ENCODE measurements around the gene MORN4. TPM values are rescaled to one million over a fixed set of nuclear protein-coding genes. Genes with fewer than 3 reads are reported as not detected.

MORN4 gene
- total and polyA plus RNA-seq, 2 of the 13 experiments (the other 11 are each of a cell fraction or from before 2014, with no cell fraction given) = 3.4 to 9.1 TPM

DNA sequence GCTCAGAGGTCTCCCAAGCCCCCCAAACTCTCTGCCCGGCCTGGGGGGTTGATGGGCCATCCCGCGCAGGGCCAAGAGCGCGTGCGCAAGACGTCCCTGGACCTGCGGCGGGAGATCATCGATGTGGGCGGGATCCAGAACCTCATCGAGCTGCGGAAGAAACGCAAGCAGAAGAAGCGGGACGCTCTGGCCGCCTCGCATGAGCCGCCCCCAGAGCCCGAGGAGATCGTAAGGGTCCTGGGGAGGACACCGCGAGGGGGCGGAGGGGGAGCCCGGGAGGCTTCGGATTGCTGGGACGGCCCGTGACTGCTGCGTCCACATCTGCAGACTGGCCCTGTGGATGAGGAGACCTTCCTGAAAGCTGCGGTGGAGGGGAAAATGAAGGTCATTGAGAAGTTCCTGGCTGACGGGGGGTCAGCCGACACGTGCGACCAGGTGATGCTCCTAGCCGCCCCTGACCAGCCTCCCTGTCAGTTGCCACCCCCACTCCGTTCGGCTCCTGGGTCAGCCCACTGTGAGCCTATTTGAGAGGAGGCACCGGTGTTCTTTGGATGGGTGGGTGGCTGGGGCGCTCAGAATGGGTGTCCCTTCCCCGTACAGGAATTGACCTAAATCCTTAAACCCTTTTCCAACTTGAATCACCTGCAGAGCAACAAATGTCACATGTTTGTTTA lies 55.0 kb downstream of the MORN4 start (continued):
- TF ChIP-seq, protein P1, sequence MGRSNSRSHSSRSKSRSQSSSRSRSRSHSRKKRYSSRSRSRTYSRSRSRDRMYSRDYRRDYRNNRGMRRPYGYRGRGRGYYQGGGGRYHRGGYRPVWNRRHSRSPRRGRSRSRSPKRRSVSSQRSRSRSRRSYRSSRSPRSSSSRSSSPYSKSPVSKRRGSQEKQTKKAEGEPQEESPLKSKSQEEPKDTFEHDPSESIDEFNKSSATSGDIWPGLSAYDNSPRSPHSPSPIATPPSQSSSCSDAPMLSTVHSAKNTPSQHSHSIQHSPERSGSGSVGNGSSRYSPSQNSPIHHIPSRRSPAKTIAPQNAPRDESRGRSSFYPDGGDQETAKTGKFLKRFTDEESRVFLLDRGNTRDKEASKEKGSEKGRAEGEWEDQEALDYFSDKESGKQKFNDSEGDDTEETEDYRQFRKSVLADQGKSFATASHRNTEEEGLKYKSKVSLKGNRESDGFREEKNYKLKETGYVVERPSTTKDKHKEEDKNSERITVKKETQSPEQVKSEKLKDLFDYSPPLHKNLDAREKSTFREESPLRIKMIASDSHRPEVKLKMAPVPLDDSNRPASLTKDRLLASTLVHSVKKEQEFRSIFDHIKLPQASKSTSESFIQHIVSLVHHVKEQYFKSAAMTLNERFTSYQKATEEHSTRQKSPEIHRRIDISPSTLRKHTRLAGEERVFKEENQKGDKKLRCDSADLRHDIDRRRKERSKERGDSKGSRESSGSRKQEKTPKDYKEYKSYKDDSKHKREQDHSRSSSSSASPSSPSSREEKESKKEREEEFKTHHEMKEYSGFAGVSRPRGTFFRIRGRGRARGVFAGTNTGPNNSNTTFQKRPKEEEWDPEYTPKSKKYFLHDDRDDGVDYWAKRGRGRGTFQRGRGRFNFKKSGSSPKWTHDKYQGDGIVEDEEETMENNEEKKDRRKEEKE (IDR thresholded peaks at IDR 0.05) = no peak
- TF ChIP-seq NRL (CRISPR knock-in tag; IDR thresholded peaks at IDR 0.05; ENCODE audit: borderline replicate concordance) (no peak), SP2 (CRISPR knock-in tag; IDR thresholded peaks at IDR 0.05) (no peak), CHCHD3 (CRISPR knock-in tag; IDR thresholded peaks at IDR 0.05) (no peak), SP140L (CRISPR knock-in tag; IDR thresholded peaks at IDR 0.05; ENCODE audit: borderline replicate concordance) (no peak), RNF2 (conservative IDR thresholded peaks at IDR 0.05; ENCODE audit: low read depth) (no peak), DMAP1 (CRISPR knock-in tag; IDR thresholded peaks at IDR 0.05) (no peak)

DNA sequence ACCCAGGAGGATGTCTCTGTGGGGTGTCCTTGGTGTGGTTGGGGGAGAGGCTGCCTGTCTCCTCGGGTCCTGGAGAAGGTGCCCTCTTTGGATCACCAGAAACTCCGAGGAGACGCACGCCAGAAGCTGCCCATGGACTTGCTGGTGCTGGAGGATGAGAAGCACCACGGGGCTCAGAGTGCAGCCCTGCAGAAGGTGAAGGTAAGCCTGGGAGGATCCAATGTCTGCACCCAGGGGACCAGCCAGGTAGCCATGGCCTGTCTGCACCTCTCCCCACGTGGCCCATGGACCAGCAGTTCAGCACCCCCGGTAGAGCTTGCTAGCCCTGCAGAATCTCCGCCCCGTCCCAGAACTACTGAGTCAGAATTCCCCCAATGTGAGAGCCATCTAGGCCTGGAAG lies 55.6 kb downstream of the MORN4 start:
- Histone ChIP-seq H3K27ac (ENCODE audit: extremely low read length, insufficient read depth, low read length) (no peak overlapping the region), H3K4me2 (ENCODE audit: low read depth, low read length) (no peak overlapping the region), H4K20me1 (ENCODE audit: insufficient read depth, low read length) (no peaks in the 10 kb centered on the region), H3K9me3 (ENCODE audit: low read length) (no peaks in the 10 kb centered on the region), H3K4me1 (ENCODE audit: insufficient read depth, low read length) (peaks cover 17% of the 10 kb centered on the region), H3K4me3 (replicated peaks in 1 of 3; ENCODE audit: insufficient read depth in 1 of 3, low read depth in 2 of 3, low read length in 3 of 3) (no peak overlapping the region), H3K9ac (ENCODE audit: insufficient read depth, low read depth, low read length) (no peak overlapping the region), H2AFZ (ENCODE audit: low read length) (no peak overlapping the region), H3K27me3 (ENCODE audit: control insufficient read depth in 1 of 2, insufficient read depth in 2 of 2, low read length in 2 of 2) (peaks cover 0 to 12% of the 10 kb centered on the region in 2 experiments; a peak in 1 of 5 replicates), H3K36me3 (replicated peaks in 1 of 2; ENCODE audit: control insufficient read depth in 1 of 2, insufficient read depth in 2 of 2, low read length in 2 of 2) (no peaks in the 10 kb centered on the region), H3K79me2 (ENCODE audit: insufficient read depth, low read length) (no peaks in the 10 kb centered on the region)
- ChIA-PET POLR2A (no interaction called here), CTCF (ENCODE audit: low intra/inter-chr PET ratio, low total read pairs) (no interaction called here)
- DNase-seq (ENCODE audit: low spot score) = no peak
- BruUV-seq (replicated peaks) = no TSS peak
- in situ Hi-C loops (cut with HindIII; ENCODE audit: extremely low pct_ligation_motif_present, low pct_unique_long_range_greater_than_20kb) (no loop called here), intact Hi-C loops (cut with micrococcal nuclease; ENCODE audit: unreplicated experiment) (no loop called here)
- no peak for FAIRE-seq
- WGBS (ENCODE audit: low lambda C conversion rate) = 49% methylated on average over 5 of the region's 9 CpGs
- no peak for ATAC-seq
- TF ChIP-seq, protein P2, sequence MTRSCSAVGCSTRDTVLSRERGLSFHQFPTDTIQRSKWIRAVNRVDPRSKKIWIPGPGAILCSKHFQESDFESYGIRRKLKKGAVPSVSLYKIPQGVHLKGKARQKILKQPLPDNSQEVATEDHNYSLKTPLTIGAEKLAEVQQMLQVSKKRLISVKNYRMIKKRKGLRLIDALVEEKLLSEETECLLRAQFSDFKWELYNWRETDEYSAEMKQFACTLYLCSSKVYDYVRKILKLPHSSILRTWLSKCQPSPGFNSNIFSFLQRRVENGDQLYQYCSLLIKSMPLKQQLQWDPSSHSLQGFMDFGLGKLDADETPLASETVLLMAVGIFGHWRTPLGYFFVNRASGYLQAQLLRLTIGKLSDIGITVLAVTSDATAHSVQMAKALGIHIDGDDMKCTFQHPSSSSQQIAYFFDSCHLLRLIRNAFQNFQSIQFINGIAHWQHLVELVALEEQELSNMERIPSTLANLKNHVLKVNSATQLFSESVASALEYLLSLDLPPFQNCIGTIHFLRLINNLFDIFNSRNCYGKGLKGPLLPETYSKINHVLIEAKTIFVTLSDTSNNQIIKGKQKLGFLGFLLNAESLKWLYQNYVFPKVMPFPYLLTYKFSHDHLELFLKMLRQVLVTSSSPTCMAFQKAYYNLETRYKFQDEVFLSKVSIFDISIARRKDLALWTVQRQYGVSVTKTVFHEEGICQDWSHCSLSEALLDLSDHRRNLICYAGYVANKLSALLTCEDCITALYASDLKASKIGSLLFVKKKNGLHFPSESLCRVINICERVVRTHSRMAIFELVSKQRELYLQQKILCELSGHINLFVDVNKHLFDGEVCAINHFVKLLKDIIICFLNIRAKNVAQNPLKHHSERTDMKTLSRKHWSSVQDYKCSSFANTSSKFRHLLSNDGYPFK (CRISPR knock-in tag; IDR thresholded peaks at IDR 0.05; ENCODE audit: borderline replicate concordance) = no peak
- TF ChIP-seq CREB1 (IDR thresholded peaks at IDR 0.05) (no peak), CREB1 (CRISPR knock-in tag; IDR thresholded peaks at IDR 0.05) (no peak), ZKSCAN5 (CRISPR knock-in tag; IDR thresholded peaks at IDR 0.05) (no peak), REXO4 (CRISPR knock-in tag; IDR thresholded peaks at IDR 0.05; ENCODE audit: borderline replicate concordance) (no peak), ZKSCAN8 (CRISPR knock-in tag; IDR thresholded peaks at IDR 0.05; ENCODE audit: borderline replicate concordance) (no peak), SMAD1 (CRISPR knock-in tag; IDR thresholded peaks at IDR 0.05; ENCODE audit: borderline replicate concordance, low read depth) (no peak)
- TF ChIP-seq, protein P3, sequence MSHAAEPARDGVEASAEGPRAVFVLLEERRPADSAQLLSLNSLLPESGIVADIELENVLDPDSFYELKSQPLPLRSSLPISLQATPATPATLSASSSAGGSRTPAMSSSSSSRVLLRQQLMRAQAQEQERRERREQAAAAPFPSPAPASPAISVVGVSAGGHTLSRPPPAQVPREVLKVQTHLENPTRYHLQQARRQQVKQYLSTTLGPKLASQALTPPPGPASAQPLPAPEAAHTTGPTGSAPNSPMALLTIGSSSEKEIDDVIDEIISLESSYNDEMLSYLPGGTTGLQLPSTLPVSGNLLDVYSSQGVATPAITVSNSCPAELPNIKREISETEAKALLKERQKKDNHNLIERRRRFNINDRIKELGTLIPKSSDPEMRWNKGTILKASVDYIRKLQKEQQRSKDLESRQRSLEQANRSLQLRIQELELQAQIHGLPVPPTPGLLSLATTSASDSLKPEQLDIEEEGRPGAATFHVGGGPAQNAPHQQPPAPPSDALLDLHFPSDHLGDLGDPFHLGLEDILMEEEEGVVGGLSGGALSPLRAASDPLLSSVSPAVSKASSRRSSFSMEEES (CRISPR knock-in tag; IDR thresholded peaks at IDR 0.05) = no peak

All from HepG2 (cell line).